C4-2B (cell line): ENCODE results near the gene KCNA10.

ENCODE experiments used
- H3K27ac ChIP-seq: fragments of 450-650 bp; 2 replicates; pipeline ENCODE4 v1.5.1; 2017
- ZFX ChIP-seq: fragments of 450-650 bp; IDR thresholded peaks from 2 replicates; pipeline ENCODE4 v1.6.1; 2017
- TF ChIP-seq, protein P1 (sequence below): fragments of 450-650 bp; conservative IDR thresholded peaks from 2 replicates; pipeline ENCODE4 v1.5.1; 2017; ENCODE audit warnings: mild to moderate bottlenecking

Gene KCNA10

DNA sequence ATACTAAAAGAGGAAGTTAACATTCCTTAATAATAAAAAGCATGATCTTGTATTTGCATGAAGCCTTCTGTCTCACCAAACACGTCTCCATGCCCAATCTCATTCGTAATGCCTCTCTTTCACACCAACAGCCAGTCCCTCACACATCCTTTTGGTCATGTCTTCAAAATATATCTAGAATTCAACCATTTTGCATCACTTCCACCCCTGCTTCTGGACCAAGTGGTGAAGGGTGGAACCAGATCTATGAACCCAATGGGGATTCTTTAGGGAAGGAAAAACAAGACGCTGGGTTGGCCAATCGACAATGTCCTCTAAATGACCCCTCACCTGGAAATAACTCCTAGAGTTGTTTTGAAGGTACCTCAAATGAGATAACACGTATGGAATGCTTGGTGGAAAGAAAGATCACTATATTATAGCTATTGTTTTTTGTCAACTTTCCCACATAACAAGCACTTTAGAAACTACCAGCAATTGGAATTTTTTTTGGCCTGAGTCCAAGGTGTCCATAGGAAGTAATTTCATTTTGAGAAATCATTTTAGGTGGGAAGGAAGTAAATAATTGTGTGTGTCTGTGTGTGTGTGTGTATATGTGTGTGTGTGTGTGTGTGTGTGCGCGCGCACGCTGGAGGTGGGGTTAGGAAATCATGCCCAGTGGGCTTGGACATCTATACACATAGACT, at the start of gene KCNA10:
KCNA10 (minus strand) TSS at position 51 of the 686 bp plus-strand sequence. CDS start 388 bp downstream, outside the sequence.
- TF ChIP-seq ZFX = no peak
- TF ChIP-seq, protein P1, sequence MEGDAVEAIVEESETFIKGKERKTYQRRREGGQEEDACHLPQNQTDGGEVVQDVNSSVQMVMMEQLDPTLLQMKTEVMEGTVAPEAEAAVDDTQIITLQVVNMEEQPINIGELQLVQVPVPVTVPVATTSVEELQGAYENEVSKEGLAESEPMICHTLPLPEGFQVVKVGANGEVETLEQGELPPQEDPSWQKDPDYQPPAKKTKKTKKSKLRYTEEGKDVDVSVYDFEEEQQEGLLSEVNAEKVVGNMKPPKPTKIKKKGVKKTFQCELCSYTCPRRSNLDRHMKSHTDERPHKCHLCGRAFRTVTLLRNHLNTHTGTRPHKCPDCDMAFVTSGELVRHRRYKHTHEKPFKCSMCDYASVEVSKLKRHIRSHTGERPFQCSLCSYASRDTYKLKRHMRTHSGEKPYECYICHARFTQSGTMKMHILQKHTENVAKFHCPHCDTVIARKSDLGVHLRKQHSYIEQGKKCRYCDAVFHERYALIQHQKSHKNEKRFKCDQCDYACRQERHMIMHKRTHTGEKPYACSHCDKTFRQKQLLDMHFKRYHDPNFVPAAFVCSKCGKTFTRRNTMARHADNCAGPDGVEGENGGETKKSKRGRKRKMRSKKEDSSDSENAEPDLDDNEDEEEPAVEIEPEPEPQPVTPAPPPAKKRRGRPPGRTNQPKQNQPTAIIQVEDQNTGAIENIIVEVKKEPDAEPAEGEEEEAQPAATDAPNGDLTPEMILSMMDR = no peak
- no peak within 1 kb of the TSS for H3K27ac ChIP-seq

DNA sequence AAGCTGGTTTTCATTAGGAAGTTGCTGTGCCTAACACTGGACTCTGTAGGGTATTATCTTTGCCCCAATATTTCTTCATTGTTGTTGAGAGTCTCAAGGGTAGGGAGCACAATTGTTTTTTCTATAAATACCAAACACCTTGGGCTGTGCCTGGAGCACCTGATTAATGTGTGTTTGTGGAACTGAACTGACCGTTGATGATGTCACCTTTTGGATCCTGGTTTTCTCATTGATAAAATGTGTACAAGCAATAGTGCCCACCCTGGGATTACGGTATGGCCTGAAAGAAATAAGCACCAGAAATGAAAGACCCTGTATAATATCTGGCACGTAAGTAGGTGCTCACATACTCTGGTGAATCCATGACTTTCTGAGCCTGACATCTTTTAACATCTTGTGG, 47.9 kb upstream of the KCNA10 start:
- no peak overlapping the region for H3K27ac ChIP-seq
- TF ChIP-seq, protein P1 = no peak
- TF ChIP-seq ZFX = no peak

DNA sequence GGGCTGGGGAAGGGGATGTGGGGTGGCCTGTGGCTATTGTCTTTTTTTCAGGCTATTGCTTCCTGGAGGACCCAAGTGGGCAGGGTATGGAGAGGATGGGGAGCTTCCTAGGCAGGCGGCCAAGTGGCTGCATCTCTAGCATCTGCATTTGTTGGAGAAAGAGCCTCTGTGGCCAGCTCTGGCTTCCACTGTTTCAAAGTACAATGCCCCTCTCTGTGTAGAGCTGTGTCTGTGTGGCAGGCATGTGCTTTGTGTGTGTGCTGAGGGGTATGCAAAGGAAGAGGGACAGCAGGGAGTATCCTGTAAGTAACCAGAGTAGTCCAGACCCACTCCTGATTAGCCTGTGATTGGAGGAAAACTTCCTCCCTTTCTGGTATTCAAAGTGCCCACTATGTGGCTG, 46.6 kb upstream of the KCNA10 start:
- no peak overlapping the region for H3K27ac ChIP-seq
- TF ChIP-seq ZFX = no peak
- TF ChIP-seq, protein P1 = no peak

- TF ChIP-seq, protein P1 = no peak
- no peak for TF ChIP-seq ZFX
- no peak overlapping the region for H3K27ac ChIP-seq
These were observed 44.1 kb upstream of the KCNA10 start for GRCh38 chr1:110563089-110563488.

GRCh38 chr1:110561596-110561995, 42.6 kb upstream of the KCNA10 start:
- H3K27ac ChIP-seq = no peak overlapping the region
- TF ChIP-seq, protein P1 = no peak
- TF ChIP-seq ZFX = no peak

DNA sequence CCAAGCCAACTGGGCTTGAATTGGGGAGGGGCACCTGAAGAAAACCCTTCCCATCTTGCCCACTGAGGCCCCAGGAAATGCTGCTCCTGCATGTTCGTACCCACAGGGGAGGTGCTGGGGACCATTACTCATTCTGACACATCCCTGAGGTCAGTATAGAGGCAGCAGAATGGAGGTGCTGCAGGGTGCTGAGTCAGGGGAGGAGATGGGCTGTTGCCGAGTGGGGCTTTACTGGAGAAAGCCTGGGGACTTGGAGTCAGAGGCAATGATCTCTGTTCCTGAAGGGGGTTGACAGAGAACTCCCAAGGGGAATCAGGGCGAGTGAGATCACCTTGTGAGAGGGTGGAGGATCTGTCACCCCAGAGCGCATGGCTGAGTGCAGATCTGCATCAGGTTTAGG, 40.2 kb upstream of the KCNA10 start:
- H3K27ac ChIP-seq = no peak overlapping the region
- TF ChIP-seq, protein P1 = no peak
- no peak for TF ChIP-seq ZFX

DNA sequence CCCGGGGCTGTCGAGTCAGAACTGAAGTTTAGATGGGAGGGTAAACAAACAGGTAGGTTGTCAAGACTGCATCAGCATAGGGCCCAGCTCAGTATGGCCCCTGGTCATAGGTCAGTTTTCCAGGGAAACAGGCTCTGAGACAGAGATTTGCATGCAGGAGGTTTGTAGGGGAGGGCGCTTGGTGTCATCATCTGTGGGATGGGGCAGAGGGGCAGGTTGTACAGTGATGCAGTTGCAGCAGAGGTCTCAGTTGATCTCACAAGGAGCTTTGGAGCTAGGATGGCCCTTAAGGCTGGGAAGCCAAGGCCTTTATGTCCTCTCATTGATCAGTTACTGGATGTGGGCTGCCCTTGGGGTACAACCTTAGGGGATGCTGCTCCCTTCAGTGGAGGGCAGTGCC, 38.5 kb upstream of the KCNA10 start:
- TF ChIP-seq ZFX = no peak
- TF ChIP-seq, protein P1 = no peak
- H3K27ac ChIP-seq = no peak overlapping the region
